GM21447 (cell line): ENCODE data around the gene TNRC6B.
"Not testable (repeated sequence)": the region's sequence is repeated elsewhere in the genome, so short reads cannot be mapped to it uniquely, and the experiment has no call there.

Experiments used
- ATAC-seq: cut with Tn5 transposase; IDR thresholded peaks from one replicate; pipeline ENCODE4 v1.9.1; 2021; ENCODE audit not compliant: unreplicated experiment

The TNRC6B gene

DNA sequence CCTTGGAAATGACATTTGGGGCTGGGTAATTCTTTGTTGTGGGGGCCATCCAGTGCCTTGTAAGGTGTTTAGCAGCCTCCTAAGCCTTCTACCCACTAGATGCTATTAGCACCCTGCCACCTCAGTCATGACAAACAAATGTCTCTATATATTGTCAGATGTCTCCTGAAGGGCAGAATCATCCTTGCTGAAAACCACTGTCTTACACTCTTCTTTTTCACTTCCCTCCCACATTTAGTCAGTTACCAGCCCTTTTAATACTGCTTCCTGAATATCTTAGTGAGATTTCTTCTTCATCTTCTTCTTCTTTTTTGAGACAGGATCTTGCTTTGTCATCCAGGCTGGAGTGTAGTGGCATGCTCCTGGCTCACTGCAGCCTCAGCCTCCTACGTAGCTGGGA, 33.1 kb downstream of the TNRC6B start:
- peak; percentile 86 for ATAC-seq

DNA sequence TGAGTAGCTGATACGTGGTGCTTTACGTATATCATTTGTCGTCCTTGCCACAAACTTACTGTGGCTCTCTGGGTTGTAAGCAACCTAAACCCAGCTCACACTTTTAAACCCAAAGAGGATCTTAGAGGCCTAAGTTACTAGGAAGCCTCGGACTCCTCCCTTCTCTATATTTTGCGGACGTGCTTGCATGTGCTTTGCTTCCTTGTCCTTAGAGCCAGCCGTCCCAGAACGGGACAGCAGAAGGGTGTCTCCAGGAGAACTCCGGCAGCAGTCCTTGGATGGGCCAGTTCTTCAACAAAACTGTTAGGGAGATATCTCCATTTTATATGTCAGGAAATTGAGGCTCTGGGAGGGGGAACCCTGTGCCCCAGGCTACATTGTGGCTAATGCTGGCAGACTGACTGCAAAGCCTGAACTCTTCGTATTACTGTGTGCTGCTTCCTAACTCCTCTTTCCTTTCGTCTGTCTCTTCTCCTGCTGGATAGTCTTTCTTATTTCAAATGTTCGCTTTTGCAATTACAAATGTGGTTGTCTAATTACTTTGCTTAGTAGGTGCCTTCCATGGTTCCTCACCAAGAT, 33.8 kb downstream of the TNRC6B start:
- ATAC-seq = no peak

DNA sequence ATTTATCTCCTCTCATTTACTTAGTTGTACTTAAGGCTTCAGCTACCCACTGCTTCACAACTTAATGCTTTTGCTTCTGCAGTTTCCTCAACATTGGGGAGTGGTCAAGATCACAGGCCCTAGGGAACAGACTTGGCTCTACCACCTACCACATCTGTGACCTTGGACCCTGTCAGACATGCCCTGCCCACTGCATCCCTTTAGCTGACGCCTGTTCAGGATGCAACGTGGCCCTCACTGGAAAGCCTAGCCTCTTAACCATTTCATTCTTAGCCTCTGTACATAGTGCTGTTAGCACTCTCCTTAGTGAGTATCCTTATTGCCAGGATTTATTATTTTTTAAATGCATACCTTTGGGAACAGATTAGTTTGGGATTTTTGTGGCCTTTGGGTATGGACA, 34.4 kb downstream of the TNRC6B start:
- ATAC-seq = no peak

DNA sequence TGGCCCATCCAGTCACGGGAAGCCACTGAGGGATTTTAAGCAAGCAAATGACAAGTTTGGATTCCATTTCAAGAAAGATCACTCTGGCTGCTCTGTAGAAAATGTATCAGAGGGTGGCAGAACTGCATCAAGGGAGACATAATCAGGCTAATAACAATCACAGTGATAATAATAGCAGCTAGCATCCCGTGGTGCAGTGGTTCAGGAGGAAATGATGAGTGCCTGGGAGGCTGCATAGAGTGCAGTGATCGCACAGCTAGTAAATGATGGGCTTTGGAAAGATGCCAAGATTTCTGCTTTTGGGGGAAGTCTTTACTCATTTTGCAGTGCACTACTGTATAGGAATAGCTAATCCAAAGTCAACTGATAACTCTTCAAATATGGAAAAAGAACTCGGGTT, 35.8 kb downstream of the TNRC6B start:
- ATAC-seq = no peak

DNA sequence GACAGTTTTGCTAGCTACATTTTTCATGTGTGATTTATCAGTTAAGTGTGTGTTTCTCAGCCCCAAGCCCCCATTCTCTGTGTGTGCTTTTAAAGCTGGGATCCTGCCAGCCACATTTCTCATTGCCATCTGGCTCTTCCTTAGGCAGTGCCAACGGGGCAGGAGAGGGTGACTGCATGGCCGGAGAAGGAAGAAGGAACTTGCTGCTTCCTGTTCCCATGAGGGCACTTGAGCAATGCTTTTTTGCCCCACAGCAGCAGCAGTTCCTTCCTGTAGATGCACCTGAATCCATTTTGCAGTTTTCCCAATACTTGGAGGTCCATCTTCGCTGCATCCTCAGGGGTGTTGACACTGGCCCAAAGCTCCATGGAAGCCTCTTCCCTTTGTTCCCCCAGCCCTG, 37.5 kb downstream of the TNRC6B start:
- no peak for ATAC-seq

DNA sequence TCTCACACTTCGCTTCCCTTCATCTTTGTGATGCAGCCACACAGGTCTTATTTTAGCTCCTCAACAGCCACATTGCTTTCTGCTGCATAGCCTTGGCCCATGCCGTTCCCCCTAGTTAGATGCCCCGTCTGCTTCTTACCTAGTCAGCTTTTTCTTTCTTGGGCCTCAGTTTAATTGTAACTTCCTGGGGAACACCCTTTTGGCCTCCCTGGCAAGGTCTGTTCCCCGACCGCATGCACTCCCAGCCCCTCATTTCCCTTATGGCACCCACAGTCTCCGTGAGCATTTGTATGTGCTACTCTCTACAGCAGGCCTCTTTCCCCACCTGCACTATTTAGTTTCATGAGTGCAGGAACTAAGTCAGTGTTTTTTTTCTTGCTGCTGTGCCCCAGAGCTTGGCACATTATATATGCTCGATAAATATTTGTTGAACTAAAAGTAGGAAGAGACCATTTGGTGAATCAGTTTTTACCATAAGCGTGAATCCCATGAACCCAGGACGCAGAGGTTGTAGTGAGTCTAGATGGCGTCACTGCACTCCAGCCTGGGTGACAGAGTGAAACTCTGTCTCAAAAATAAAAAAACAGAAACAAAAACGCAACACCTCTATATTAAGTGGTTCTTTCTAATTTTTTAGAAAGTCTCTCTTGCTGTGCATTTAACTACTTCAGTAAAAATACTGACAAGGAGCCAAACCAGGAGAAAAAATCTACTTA, 38.5 kb downstream of the TNRC6B start:
- ATAC-seq = peak; percentile 85

DNA sequence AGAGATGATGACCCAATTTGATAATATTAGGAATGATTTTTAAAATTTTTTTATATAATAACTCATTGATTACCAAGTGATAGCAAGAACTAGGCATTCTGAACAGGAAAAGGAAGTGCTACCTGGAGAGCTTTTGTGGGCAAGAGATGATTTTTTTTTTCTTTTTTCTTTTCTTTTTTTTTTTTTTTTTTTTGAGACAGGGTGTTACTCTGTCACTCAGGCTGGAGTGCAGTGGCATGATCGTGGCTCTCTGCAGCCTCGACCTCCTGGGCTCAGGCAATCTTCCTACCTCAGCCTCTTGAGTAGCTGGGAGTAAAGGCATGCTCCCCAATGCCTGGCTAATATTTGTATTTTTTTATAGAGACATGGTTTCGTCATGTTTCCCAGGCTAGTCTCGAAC, 40.4 kb downstream of the TNRC6B start:
- no peak for ATAC-seq

DNA sequence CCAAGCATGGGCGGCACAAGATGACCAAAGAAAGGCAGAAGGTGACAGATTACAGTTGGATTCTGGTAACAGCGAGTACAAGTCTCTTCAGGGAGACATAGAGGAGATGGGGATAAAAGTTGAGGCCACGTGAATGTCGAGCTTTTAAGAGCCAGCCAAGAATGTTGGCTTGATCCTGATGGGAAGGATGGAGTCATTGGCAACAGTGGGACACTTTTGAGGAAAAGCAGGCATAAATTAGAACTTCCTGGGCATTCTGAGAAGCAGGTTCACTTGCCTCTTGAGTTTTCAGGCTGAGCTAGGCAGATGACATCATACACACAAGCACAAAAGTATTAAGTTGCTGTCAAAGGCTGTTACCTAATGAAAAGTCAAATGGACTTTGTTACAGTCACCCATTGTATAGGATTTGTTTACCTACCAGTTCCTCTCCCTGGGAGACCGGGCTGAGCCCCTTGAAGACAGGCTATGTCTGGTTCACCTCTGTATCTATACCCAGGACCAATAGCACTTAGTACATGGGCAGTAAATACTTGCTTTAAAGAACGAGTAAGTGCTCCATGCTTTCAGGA, 41.1 kb downstream of the TNRC6B start:
- ATAC-seq = no peak

DNA sequence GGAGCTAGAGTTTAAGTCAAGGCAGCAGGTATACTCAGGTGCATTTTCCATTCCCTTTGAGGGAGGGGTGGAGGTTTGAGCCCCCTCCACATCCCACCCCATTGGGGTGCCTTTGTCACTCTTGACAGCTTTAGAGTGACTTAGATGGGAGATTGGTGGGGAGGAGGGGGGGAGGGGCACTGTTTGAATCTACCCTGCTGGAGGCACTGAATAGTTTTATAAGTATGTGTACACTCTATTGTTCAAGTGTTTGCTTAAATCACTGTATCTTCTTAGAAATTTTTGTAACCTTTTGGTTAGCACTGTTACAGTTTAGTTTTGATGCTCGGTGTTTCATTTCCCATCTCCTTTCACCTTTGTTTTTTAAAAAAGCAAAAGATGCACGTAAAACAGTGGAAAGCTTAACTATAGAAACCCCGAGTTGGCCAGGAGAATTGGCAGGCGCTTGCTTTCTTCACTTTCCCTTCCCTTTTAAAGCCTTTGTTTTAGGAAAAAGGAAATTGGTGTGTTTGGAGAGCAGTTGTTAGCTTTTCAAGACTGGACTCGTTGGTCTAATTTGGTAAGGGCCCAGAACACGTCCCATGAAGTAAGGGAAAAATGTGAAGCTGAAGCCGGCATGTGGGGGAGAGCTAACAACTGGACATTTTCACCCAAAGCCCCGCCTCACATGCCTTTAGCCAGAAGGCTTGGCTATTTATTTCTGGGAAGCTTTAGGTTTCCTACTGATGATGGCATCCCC, 42.8 kb downstream of the TNRC6B start:
- ATAC-seq = no peak

DNA sequence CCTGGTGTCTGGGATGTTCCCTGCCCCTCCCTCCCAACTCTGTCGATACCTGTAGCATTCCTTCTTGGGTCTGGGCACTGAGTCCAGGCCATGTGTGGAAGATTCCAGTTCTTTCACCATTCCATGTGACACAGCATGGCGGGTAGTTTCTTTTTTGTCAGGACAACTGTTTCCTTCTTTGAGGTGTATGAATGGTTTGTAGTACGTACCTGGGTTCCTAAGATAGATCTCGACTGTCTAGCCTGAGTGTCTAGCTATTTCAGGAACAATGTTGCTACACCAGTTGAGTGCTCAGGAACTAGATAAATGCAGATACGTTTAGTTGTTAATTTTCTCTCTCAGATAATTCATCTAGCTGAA, 43.3 kb downstream of the TNRC6B start:
- no peak for ATAC-seq

DNA sequence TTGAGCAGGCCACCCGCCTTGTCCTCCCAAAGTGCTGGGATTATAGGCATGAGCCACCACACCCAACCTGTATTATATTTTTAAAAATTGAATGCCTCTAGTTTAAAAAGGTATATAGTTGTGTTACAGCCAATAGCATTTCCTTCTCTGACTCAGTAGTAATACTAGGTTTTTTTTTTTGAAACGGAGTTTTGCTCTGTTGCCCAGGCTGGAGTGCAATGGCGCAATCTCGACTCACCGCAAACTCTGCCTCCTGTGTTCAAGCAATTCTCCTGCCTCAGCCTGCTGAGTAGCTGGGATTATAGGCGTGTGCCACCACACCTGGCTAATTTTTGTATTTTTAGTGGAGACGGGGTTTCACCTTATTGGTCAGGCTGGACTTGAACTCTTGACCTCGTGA, 45.3 kb downstream of the TNRC6B start:
- not testable (repeated sequence) for ATAC-seq

DNA sequence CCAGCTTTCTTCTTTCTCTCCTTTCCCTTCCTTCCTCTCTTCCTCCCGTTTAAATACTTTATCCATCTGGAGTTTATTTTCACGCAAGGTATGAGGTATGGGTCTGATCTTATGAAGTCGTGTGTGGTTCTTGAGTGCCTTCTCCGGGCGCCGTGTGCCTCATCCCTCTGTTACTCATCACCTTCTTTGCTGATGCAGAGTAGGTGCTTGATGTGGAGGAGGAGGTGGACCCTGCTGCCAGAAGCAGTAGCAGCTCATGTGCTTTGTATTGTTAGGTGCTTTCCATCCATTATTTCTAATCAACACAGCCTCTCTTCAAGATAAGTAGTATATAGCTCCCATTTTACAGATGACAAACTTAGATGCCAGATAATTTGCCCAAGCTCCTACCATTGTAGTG, 47.0 kb downstream of the TNRC6B start:
- ATAC-seq = no peak

DNA sequence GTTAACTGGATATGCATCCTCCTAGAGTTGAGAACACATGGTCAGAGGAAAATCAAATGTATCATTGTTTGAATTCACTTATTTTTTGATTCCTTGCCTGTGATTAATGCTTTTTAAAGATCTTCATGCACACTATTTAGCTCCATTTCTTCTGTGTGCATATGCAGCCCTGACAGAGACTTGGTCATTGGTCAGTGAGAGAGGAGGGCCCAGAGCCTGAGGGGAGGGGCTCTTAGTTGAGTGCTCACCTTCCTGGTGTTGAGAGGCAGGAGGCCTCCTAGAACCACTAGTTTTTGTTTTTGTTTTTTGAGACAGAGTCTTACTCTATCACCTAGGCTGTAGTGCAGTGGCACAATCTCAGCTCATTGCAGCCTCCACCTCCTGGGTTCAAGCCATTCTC, 48.9 kb downstream of the TNRC6B start:
- no peak for ATAC-seq

DNA sequence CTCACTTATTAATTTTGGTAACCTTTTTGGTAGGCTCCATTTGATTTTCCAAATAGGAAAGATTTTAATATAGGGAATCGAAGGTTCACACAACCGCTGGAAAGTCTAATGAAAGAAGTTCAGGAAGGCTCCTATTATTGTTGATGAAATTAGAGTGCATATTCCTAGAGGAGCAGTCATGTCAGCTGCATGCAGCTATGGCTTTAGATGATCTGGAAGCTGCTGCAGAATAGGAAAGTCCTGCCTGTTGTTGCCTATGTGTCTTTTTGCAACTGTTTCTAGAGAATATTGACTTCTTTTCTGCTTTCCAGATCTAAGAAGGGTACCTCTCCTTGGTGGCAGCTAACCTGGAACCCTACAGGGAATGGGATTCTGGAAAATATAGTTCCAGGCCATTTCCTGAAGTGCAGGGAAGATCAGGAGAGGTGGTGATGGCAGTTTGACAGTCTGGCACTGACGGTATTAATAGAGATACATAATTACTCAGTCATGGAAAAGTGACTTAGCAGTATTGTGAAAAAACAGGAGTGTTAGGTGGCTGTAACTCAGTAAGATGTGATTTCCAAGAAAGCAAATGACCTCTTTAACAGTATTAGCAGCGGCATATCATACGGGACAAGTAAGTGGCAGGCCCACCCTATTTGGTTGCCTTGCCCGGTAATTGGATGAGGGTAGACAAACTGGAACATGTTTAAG, 54.0 kb downstream of the TNRC6B start:
- no peak for ATAC-seq

DNA sequence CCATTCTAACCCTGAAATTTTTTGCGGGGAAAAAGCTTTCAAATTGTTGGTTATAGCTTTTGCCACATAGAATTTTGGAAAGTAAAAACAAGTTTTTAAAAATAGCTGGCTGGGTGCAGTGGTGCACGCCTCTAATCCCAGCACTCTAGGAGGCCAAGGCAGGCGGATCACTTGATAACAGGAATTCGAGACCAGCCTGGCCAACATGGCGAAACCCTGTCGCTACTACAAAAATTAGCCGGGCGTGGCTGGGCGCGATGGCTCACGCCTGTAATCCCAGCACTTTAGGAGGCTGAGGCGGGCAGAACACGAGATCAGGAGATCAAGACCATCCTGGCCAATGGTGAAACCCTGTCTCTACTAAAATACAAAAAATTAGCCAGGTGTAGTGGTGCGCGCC, 54.9 kb downstream of the TNRC6B start:
- ATAC-seq = no peak

DNA sequence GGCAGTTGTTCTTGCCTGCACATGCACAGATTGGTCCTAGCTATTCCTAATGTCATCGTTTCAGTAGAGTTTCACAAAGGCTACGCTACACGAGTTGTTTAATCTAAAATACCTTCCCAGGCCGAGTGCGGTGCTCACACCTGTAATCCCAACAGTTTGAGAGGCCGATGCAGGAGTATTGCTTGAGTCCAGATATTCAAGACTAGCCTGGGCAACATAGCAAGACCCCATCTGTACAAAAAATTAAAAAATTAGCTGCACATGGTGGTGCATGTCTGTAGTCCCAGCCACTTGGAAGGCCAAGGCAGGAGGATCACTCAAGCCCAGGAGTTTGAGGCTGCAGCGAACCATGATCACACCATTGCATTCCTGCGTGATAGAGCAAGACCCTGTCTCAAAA, 56.2 kb downstream of the TNRC6B start:
- no peak for ATAC-seq

DNA sequence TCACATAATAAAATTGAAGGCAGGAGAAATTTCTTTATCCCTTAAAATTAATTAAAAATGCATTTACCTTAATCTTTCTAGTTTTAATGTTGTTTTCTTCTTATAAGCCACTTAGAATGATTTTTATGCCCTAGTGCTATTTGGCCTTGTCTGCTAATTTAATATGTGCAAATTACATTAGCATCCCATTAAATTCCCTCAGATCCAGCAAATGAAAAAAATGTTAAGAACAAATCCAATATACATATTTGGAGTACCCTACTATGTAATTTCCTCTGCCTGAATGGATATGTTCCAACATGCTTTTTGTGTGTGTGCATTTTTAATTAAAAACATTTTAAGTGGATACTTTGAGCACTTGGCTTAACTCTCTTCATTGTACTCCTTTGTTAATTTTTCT, 56.9 kb downstream of the TNRC6B start:
- no peak for ATAC-seq

DNA sequence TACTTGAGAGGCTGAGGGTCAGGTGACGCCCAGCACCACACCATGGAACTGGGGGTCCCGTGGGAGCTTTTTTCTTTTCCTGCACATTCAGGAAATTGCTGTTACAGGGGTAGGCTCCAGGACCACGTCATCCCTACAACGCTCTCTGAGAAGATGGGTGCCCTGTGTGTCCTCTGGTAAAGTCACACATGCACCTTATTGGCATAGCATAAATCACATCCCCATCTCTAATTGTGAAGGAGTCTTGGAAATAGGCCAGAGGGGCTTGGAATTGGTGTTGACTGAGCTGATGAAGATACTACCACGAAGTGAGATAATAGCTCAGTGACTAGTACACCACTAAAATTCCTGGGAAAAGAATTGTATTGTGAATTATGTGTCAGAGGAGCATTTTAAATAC, 57.6 kb downstream of the TNRC6B start:
- no peak for ATAC-seq

DNA sequence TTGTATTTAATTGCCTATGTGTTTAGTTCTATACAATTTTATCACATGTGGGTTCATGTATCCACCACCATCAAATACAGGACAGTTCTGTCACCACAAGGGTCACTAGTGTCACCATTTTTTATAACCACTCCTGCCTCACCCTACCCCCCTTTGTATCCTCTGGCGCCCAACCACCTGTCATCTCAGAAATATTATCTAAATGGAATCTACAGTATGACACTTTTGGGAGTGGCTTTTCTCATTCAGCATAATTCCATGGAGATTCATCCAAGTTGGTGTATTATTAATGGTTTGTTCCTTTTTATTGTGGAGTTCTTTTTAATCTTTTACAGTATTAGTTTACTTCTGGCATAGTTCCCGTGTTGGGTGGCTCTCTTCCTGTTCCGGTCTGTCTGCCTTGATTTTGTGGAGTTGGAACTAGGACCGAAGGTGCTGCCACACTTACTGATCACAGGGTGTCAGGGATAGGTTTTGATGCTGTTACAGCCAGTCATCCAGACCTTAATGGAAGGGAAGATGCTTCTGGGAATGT, 58.5 kb downstream of the TNRC6B start:
- ATAC-seq = no peak

DNA sequence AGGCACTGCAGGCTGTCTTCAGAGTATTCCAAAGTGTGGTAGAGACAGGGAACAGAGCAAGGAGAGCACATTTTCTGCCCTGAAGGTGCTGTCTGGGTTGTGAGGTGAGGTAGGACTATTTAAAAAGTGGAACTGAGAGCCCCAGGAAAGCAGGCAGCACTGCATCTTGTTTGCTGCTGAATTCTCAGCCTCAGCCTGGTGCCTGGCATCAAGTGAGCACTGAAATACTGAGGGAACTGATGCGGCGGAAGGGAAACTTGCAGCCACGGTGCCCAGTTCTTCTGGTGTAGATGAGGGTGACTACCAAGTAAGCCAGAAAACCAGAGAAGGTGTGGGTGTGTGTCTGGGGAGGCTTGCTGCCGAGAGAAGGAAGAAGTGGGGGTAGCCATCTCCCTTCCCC, 59.5 kb downstream of the TNRC6B start:
- no peak for ATAC-seq

DNA sequence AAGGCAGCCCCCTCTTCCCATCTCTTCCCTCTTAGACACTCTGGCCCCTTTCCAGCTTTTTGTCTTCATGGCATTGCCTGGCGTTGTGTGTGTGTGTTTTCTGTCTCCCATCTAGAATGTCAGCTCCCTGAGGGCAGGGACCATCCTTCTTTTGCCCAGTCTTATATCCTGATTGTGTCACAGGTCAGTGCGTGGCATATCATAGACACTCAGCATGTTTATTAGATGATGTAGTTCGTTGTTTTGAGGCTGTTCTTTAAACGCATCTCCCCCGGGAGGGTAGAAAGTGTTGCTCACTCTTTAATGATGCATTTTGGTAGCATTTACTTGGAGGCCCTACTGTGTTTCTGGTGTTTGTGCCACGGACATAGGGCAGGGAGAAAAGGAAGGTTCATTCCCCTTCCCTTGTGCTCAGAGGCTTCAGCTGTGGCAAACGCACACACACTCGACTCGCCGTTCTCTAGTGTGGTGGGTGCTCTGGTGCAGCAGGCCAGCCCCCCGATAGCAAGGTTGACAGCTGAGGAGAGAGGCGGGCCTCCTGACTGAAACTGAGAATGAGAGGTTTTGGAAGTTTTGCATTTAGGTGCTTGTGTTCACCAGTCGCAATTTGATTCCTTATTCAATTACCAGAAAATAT, 60.2 kb downstream of the TNRC6B start:
- no peak for ATAC-seq
